Thymus (tissue), 11 donors: ENCODE data around the gene TRIM59. TPM values are rescaled to one million over a fixed set of nuclear protein-coding genes. Genes with fewer than 3 reads are reported as not detected.

Source experiments
- DNase-seq, 9 donors: peaks; one replicate each; pipeline ENCODE4 v3.0.0-alpha.2; 2013; ENCODE audit warnings: low spot score in 9 of 9, low read depth in 6 of 9, missing footprints in 1 of 9
- H3K27ac ChIP-seq, 2 donors: one replicate each; pipeline ENCODE4 v1.5.1; 2013; ENCODE audit warnings: control low read depth in 1 of 2, low read depth in 1 of 2, low read length in 1 of 2, mild to moderate bottlenecking in 1 of 2, moderate library complexity in 1 of 2
- H3K27me3 ChIP-seq, 2 donors: one replicate each; pipeline ENCODE4 v1.5.1; 2013; ENCODE audit warnings: low read length in 1 of 2; ENCODE audit not compliant: control insufficient read depth in 2 of 2, insufficient read depth in 1 of 2
- H3K36me3 ChIP-seq, 2 donors: one replicate each; pipeline ENCODE4 v1.5.1; 2013; ENCODE audit warnings: low read length in 1 of 2, mild to moderate bottlenecking in 1 of 2, moderate library complexity in 1 of 2; ENCODE audit not compliant: control insufficient read depth in 2 of 2, insufficient read depth in 2 of 2
- H3K4me1 ChIP-seq, 2 donors: one replicate each; pipeline ENCODE4 v1.5.1; 2013; ENCODE audit warnings: low read length in 2 of 2; ENCODE audit not compliant: control insufficient read depth in 2 of 2, insufficient read depth in 2 of 2
- H3K4me3 ChIP-seq, 2 donors: one replicate each; pipeline ENCODE4 v1.5.1; 2013; ENCODE audit warnings: low read length in 2 of 2, control low read depth in 1 of 2, mild to moderate bottlenecking in 1 of 2
- H3K9me3 ChIP-seq, 2 donors: one replicate each; pipeline ENCODE4 v1.5.1; 2013; ENCODE audit warnings: low read length in 1 of 2, mild to moderate bottlenecking in 1 of 2; ENCODE audit not compliant: control insufficient read depth in 2 of 2, insufficient read depth in 1 of 2
- WGBS: extraction: QIAGEN DNeasy Blood & Tissue Kit; methylation state at CpG from one replicate; pipeline ENCODE4 v1.1.7; 2013; 5-methylcytosine and 5-hydroxymethylcytosine counted together
- polyA plus RNA-seq: library from polyadenylated mRNA; stranded (reverse); fragments of 200-250 nt; gene quantifications from one replicate; pipeline ENCODE4 v1.2.3, GENCODE V29; 2013
- total RNA-seq: library from RNA; stranded (reverse); fragments of 120-200 nt; gene quantifications from one replicate; pipeline ENCODE4 v1.2.4, GENCODE V29; 2013
- donor health status: healthy.

Gene TRIM59
- total and polyA plus RNA-seq, 2 donors: 8.7 to 23.0 TPM

GRCh38 chr3:160450846-160451245 lies 1.3 kb upstream of the TRIM59 start:
- peaks cover 8 to 16% of the 10 kb centered on the region in 2 donors for H3K4me1 ChIP-seq
- DNase-seq: no peak
- H3K27me3 ChIP-seq: no peaks in the 10 kb centered on the region
- H3K9me3 ChIP-seq: peaks cover 0 to 6% of the 10 kb centered on the region in 2 donors
- H3K27ac ChIP-seq: no peak overlapping the region
- 94% methylated on average over 3 of the region's 3 CpGs for WGBS
- peak overlapping the region in 1 of 2 donors; percentile 83 for H3K4me3 ChIP-seq
- H3K36me3 ChIP-seq: peaks cover 4 to 7% of the 10 kb centered on the region in 2 donors

GRCh38 chr3:160448845-160449635 lies 546 bp downstream of the TRIM59 start:
- 1% methylated on average over 26 of the region's 26 CpGs for WGBS
- Histone ChIP-seq H3K27me3 (no peaks in the 10 kb centered on the region), H3K4me3 (peak overlapping the region; percentile 82 to 83), H3K9me3 (peaks cover 0 to 6% of the 10 kb centered on the region in 2 donors), H3K36me3 (peaks cover 14 to 19% of the 10 kb centered on the region in 2 donors), H3K27ac (peak overlapping the region; percentile 95 to 96), H3K4me1 (peaks cover 8 to 16% of the 10 kb centered on the region in 2 donors)
- peak; percentile 6 to 76 (median 29) for DNase-seq

DNA sequence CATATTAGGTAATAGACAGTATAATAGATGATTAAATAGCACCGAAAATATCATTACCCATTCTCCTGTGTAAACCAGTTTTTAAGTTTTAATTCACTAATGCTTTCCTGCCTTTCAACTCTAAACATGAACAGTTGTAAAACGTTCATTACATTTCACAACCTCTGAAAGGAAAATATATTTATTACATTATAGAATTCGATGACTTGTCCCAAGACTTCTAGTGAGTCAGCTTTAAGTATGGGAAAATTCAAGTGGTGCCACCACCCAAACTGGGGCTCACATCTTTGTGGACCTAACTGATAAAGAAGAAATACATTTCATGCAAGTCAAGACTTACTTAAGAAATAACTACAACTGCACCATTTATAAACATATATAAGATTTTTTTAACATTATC lies 2.0 kb downstream of the TRIM59 start:
- whole genome bisulfite sequencing: 90% methylated on average over 3 of the region's 3 CpGs
- no peak for DNase-seq
- peaks cover 8 to 16% of the 10 kb centered on the region in 2 donors for H3K4me1 ChIP-seq
- H3K4me3 ChIP-seq: peak overlapping the region in 1 of 2 donors; percentile 6
- H3K36me3 ChIP-seq: peaks cover 14 to 29% of the 10 kb centered on the region in 2 donors
- no peaks in the 10 kb centered on the region for H3K27me3 ChIP-seq
- H3K27ac ChIP-seq: no peak overlapping the region
- peaks cover 0 to 6% of the 10 kb centered on the region in 2 donors for H3K9me3 ChIP-seq

DNA sequence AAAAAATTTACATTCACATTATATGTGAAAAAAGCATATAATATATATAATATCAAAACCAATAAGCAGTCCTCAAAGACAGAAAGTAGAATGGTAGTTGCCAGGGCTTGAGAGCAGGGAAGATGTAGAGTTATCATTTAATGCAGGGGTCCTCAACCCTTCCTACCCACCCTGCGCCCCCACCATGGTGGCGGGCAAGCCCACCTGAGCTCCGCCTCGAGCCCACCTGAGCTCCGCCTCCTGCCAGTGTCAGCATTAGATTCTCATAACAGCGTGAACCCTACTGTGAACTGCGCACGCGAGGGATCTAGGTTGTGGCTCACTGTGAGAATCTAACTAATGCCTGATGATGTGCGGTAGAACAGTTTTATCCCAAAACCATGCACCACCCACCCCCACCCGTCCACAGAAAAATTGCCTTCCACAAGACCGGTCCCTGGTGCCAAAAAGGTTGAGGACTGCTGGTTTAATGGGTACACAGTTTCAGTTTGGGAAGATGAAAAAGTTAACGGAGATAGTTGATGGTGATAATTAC lies 3.0 kb downstream of the TRIM59 start:
- Histone ChIP-seq H3K4me3 (no peak overlapping the region), H3K36me3 (peaks cover 14 to 36% of the 10 kb centered on the region in 2 donors), H3K27me3 (no peaks in the 10 kb centered on the region), H3K9me3 (peaks cover 0 to 6% of the 10 kb centered on the region in 2 donors), H3K27ac (no peak overlapping the region), H3K4me1 (peaks cover 8 to 16% of the 10 kb centered on the region in 2 donors)
- WGBS: 98% methylated on average over 13 of the region's 13 CpGs
- DNase-seq: no peak

GRCh38 chr3:160445854-160446253 lies 3.7 kb downstream of the TRIM59 start:
- H3K4me3 ChIP-seq: no peak overlapping the region
- WGBS: 98% methylated on average over 1 of the region's 1 CpG
- peaks cover 8 to 16% of the 10 kb centered on the region in 2 donors for H3K4me1 ChIP-seq
- no peak for DNase-seq
- H3K27me3 ChIP-seq: no peaks in the 10 kb centered on the region
- H3K27ac ChIP-seq: no peak overlapping the region
- peaks cover 14 to 40% of the 10 kb centered on the region in 2 donors for H3K36me3 ChIP-seq
- peaks cover 0 to 6% of the 10 kb centered on the region in 2 donors for H3K9me3 ChIP-seq

DNA sequence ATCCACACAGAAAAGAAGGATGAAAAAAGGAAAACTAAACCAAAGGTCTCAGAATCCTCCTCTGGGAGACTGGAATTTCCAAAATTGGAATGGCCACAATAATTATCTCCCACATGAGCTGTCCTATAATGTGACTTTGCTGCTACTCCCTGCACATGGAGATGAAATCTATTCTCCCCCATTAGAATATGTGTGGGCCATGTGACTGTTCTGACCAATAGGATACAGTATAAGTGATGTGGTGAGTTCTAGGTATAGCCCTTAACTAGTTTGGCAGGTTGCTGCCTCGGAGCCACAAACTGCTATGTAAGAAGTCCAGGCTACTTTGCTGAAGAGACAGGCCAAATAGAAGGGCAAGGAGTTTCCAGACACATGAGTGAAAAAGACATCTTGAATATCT lies 5.2 kb downstream of the TRIM59 start:
- DNase-seq: no peak
- Histone ChIP-seq H3K36me3 (peaks cover 14 to 42% of the 10 kb centered on the region in 2 donors), H3K4me1 (peaks cover 0 to 7% of the 10 kb centered on the region in 2 donors), H3K27ac (no peak overlapping the region), H3K4me3 (no peak overlapping the region), H3K27me3 (no peaks in the 10 kb centered on the region), H3K9me3 (no peaks in the 10 kb centered on the region)
- WGBS: 97% methylated on average over 1 of the region's 1 CpG

DNA sequence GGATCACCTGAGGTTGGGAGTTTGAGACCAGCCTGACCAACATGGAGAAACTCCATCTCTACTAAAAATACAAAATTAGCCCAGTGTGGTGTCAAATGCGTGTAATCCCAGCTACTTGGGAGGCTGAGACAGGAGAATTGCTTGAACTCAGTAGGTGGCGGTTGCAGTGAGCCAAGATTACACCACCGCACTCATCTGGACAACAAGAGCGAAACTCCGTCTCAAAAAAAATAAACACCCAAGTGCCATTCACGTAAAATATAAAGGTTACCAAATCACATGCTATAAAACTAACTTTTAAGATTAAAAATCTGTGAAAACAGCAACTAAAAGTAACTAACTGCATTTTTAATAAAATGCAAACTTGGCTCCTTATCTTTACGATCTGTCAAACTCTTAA lies 8.9 kb downstream of the TRIM59 start:
- peaks cover 16 to 59% of the 10 kb centered on the region in 2 donors for H3K36me3 ChIP-seq
- H3K4me1 ChIP-seq: no peaks in the 10 kb centered on the region
- no peak for DNase-seq
- no peak overlapping the region for H3K27ac ChIP-seq
- H3K4me3 ChIP-seq: no peak overlapping the region
- H3K9me3 ChIP-seq: no peaks in the 10 kb centered on the region
- no peaks in the 10 kb centered on the region for H3K27me3 ChIP-seq
- WGBS: 98% methylated on average over 7 of the region's 7 CpGs

GRCh38 chr3:160437083-160437455 lies 12.5 kb downstream of the TRIM59 start:
- Histone ChIP-seq H3K36me3 (peaks cover 8 to 67% of the 10 kb centered on the region in 2 donors), H3K27ac (no peak overlapping the region), H3K9me3 (no peaks in the 10 kb centered on the region), H3K4me3 (no peak overlapping the region), H3K27me3 (no peaks in the 10 kb centered on the region), H3K4me1 (no peaks in the 10 kb centered on the region)
- 88% methylated on average over 5 of the region's 5 CpGs for WGBS
- DNase-seq: no peak

DNA sequence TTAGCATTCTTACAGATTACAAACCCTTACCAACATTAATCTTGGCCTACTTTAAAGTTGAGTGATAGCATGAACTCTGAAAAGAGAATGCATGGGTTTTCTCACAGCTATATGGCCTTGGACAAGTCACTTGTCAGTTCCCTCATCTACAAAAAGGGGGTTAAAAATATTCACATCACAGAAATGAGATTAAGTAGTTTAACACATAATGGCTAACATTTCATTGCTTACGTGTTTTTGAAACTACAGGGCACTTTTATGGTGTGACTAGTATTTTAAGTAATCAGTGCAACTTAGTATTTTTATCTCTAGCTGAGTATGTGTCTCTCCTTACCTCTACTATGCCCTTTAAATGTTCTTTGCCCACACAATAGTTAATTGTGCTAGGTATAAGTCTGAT lies 13.8 kb downstream of the TRIM59 start:
- WGBS: 96% methylated on average over 1 of the region's 1 CpG
- Histone ChIP-seq H3K4me3 (no peak overlapping the region), H3K36me3 (peaks cover 12 to 70% of the 10 kb centered on the region in 2 donors), H3K27ac (no peak overlapping the region), H3K27me3 (no peaks in the 10 kb centered on the region), H3K9me3 (no peaks in the 10 kb centered on the region), H3K4me1 (no peaks in the 10 kb centered on the region)
- no peak for DNase-seq
